ENCODE measurements around the gene UBTD2.

UBTD2 gene

DNA sequence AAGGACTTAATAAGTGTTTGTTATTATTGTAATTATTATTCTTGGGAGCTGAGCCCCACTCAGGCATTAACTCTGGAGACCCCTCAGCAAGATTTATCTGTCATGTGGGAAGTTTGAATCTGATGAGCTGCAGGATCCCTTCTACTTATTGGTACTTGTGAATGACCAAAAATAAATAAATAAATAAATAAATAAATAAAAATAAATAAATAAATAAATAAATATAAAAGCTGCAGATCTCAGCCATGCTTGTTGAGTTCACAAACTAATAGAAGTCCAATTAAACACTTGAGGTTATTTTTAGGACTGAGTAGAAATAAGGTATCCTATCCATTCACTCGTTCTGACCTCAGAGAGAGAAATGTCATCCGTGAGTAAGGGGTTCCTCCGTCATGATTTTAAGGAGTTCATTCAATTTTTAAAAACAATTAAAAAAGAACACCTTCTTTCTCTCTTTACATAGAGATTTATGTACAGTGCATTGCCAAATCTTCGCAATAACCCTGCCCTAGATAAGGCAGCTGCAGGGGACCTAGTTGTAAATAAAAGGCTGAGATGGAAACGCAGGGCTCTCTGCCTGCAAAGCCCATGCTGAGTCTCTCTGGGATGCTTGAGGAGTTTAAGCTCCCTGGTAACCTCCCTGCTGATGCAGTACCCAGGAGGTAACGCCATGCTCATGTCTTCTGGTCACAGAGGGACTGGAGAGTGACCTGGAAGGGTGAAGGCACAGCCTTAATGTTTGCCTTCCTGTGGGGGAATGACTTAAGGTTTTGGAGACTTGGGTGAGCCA, 88.4 kb downstream of the UBTD2 start:
- no peak overlapping the region for H3K4me3 ChIP-seq (ENCODE audit: low read depth, low read length)
- ChIA-PET POLR2A (no interaction called here), CTCF (interaction anchor here (0.6 to 1.4 kb wide), 4 partner anchors 10 to 781 kb away, joined by 3 to 4 read pairs (median 3); no protein-coding TSS in a partner anchor)
- no peak for DNase-seq (ENCODE audit: low read depth, low spot score)
- TF ChIP-seq, protein P1, sequence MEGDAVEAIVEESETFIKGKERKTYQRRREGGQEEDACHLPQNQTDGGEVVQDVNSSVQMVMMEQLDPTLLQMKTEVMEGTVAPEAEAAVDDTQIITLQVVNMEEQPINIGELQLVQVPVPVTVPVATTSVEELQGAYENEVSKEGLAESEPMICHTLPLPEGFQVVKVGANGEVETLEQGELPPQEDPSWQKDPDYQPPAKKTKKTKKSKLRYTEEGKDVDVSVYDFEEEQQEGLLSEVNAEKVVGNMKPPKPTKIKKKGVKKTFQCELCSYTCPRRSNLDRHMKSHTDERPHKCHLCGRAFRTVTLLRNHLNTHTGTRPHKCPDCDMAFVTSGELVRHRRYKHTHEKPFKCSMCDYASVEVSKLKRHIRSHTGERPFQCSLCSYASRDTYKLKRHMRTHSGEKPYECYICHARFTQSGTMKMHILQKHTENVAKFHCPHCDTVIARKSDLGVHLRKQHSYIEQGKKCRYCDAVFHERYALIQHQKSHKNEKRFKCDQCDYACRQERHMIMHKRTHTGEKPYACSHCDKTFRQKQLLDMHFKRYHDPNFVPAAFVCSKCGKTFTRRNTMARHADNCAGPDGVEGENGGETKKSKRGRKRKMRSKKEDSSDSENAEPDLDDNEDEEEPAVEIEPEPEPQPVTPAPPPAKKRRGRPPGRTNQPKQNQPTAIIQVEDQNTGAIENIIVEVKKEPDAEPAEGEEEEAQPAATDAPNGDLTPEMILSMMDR (IDR thresholded peaks at IDR 0.05; ENCODE audit: insufficient read depth, low read length, missing control alignments): no peak

DNA sequence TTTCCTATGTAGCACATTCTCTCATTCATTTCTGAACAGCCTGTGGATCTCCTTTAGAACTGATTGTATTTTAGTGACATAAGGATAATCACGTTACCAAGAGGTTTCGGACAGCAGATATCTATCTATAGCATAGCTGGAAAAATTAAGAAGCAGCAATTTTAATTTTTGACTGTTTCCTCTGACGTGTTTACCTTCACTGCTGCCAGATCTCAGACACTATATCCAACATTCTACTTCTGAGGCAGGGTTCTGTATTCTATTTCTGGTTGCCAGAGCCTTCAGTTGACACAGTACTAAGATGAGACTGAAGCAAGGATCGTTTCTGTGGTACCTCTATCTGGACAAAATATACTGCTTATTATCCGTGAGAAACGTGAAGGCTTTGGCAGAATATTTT, 89.7 kb downstream of the UBTD2 start, which contains the start of gene EFCAB9:
EFCAB9 (plus strand) TSS at position 301 of the 400 bp plus-strand sequence; CDS start at position 302, 1 bp downstream.
- no peak for DNase-seq (ENCODE audit: low read depth, low spot score)
- POLR2A ChIA-PET: no interaction called here
- CTCF ChIA-PET: interaction anchor here (1.0 kb wide), 1 partner anchor 173 kb away, joined by 3 read pairs; no protein-coding TSS in a partner anchor
- no peak within 1 kb of the TSS for H3K4me3 ChIP-seq (ENCODE audit: low read depth, low read length)
- TF ChIP-seq, protein P1 (IDR thresholded peaks at IDR 0.05; ENCODE audit: insufficient read depth, low read length, missing control alignments): no peak

DNA sequence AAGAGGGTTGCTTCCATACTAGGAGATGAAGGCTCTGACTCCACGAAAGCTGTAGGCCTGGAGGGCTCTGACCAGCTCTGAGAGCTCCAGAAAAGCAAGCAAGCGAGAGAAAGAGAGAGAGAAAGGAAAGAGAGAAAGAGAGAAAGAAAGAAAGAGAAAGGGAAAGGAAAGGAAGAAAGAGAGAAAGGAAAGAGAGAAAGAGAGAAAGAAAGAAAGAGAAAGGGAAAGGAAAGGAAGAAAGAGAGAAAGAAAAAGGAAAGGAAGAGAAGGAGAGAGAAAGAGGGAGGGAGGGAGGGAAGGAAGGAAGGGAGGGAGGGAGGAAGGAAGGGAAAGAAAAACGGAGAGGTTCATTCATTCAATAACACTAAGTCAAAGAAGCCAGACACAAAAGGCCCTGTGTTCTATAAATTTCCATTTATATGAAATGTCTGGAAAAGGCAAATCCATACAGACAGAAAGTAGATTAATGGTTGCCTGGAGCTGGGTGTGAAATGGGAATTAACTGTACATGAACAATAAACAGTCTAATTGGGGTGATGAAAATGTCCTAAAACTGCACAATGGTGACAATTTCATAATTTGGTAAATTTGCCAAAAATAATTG, 93.8 kb downstream of the UBTD2 start:
- POLR2A ChIA-PET: interaction anchor here (0.9 kb wide), 1 partner anchor 93 kb away, joined by 4 read pairs; no protein-coding TSS in a partner anchor
- TF ChIP-seq, protein P1 (IDR thresholded peaks at IDR 0.05; ENCODE audit: insufficient read depth, low read length, missing control alignments): no peak
- no peak overlapping the region for H3K4me3 ChIP-seq (ENCODE audit: low read depth, low read length)
- CTCF ChIA-PET: interaction anchor here (0.7 to 5.4 kb wide), 37 partner anchors 9 to 278 kb away, joined by 3 to 114 read pairs (median 10); partner anchors contain the start of gene UBTD2
- DNase-seq (ENCODE audit: low read depth, low spot score): no peak

DNA sequence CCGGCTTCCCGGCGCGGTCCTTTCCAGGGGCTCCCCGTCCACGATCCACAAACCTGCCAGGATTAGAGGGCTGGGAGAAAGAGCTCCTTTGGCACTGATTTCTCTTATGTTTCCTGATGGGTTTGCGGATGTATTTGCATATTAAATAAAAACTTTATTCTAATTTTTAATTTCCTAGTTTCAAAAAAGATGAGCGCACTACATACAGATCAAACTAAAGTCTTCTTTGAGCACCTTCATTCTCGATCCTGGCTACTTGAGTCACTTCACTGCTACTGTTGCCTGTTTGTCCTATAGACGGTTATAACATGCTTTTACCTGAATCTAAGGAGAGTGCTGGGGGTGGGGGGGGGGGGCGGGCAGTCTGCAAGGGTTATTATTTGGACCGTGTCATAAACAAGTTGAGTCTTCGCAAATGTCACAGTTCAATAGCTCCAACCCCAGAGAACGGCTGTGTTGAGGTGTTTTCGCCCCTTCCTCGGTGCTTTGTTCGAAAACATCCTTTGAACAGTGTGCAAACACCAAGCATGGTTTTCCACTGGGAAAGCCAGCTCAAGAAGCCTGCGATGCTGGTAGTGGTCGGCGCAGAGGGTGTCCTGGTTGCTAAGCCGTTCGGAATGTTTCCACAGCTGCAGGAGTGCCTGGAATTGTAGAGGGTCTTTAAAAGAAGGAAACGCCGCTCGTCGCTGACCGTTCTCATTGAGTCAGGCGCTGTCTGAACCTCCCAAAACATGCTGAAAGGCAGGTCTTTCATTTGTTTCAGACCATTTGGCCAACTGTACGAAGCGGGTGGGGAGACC, 94.5 kb downstream of the UBTD2 start:
- ChIA-PET CTCF (interaction anchor here (0.6 to 5.4 kb wide), 72 partner anchors 10 to 282 kb away, joined by 3 to 114 read pairs (median 6); partner anchors contain the start of genes FBXW11 and UBTD2), POLR2A (interaction anchor here (0.8 to 1.2 kb wide), 5 partner anchors 31 to 183 kb away, joined by 3 to 7 read pairs (median 4); partner anchors contain the start of gene FBXW11)
- no peak for DNase-seq (ENCODE audit: low read depth, low spot score)
- peak overlapping the region; percentile 93 for H3K4me3 ChIP-seq (ENCODE audit: low read depth, low read length)
- TF ChIP-seq, protein P1 (IDR thresholded peaks at IDR 0.05; ENCODE audit: insufficient read depth, low read length, missing control alignments): no peak

DNA sequence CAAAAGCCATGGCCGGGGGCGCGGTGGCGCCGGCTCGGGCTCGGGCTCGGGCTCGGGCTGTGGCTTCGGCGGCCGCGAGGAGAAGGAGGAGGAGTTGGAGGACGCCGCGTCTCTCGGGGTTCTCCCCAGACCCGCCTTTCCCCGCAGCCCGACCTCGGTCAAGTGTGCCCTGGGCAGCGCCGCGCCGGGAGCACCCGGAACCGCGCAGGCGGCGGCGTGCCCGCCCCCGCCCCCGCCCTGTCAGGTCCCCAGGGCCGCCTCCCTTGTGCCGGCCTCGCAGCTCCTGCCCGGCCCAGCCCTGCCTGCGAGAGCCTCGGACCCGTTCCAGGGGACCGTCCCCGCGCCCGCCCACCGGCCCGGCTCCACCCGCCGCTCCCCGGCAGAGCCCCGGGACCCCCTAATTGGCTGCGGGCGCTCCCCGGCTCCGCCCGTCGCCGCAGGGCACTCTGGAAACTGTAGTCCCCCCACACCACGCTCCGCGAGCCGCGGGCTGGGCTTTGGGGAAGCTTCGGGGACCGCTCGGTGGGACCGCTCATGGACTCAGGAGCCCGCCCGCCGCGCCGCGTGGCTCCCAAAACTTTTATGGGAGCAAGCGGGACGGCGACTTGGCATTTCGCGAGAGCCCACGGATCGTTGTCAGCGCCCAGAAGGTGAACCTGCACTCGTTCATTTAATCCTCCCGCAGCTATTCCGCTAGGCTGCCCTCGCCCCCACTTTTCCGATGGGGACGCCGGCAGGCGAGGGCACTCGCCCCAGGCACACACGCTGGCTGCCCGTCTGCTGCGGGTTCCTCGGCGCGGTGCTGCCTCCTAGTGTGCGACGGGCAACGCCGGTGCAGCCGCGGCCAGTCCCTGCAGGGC, 95.3 kb downstream of the UBTD2 start, which contains the start of gene STK10:
STK10 (minus strand) TSS at position 192 of the 860 bp plus-strand sequence; CDS start at position 10, 182 bp downstream.
- ChIA-PET CTCF (interaction anchor here (0.5 to 5.4 kb wide), 71 partner anchors 9 to 281 kb away, joined by 3 to 114 read pairs (median 6); partner anchors contain the start of genes FBXW11 and UBTD2), POLR2A (interaction anchor here (0.8 to 3.0 kb wide), 8 partner anchors 15 to 182 kb away, joined by 3 to 14 read pairs (median 5); partner anchors contain the start of gene FBXW11)
- DNase-seq (ENCODE audit: low read depth, low spot score): peak; percentile 42
- TF ChIP-seq, protein P1 (IDR thresholded peaks at IDR 0.05; ENCODE audit: insufficient read depth, low read length, missing control alignments): peak; percentile 98
- peak within 1 kb of the TSS; percentile 93 for H3K4me3 ChIP-seq (ENCODE audit: low read depth, low read length)

Data from AG04449 (cell line).